Heart right ventricle (tissue), 16 donors: Measurements from ENCODE around the gene MT1B. TPM values are rescaled to one million over a fixed set of nuclear protein-coding genes. Genes with fewer than 3 reads are reported as not detected.

Experiments
- ATAC-seq, 8 donors: fragments of 200-7000 bp; cut with Tn5 transposase; one replicate each; pipeline ENCODE4 v1.9.1; 2020; ENCODE audit warnings: mild to moderate bottlenecking in 8 of 8, moderate library complexity in 8 of 8, moderate number of reproducible peaks in 1 of 8
- DNase-seq, 2 donors: peaks; one replicate each; pipeline ENCODE4 v3.0.0-alpha.2; 2020
- H3K27ac ChIP-seq, 10 donors: fragments of 200-600 bp; sonication (generic) in 2 of 10; one replicate each; pipeline versions ENCODE4 v1.5.0 to v1.8.0; 2020 to 2022; ENCODE audit warnings: mild to moderate bottlenecking in 3 of 10
- H3K27me3 ChIP-seq, 7 donors: fragments of 200-600 bp; one replicate each; pipeline ENCODE4 v1.8.0; 2021 to 2022; ENCODE audit warnings: mild to moderate bottlenecking in 2 of 7
- H3K36me3 ChIP-seq, 9 donors: fragments of 200-600 bp; sonication (generic) in 1 of 9; one replicate each; pipeline versions ENCODE4 v1.5.0 to v1.8.0; 2020 to 2022; ENCODE audit warnings: mild to moderate bottlenecking in 2 of 9
- H3K4me1 ChIP-seq, 9 donors: fragments of 200-600 bp; sonication (generic) in 1 of 9; one replicate each; pipeline versions ENCODE4 v1.5.0 to v1.8.0; 2020 to 2022; ENCODE audit warnings: mild to moderate bottlenecking in 4 of 9
- H3K4me3 ChIP-seq, 10 donors: fragments of 200-600 bp; sonication (generic) in 2 of 10; one replicate each; pipeline versions ENCODE4 v1.5.0 to v1.8.0; 2020 to 2022; ENCODE audit warnings: mild to moderate bottlenecking in 7 of 10, moderate library complexity in 2 of 10
- H3K9me3 ChIP-seq, 11 donors: fragments of 200-600 bp in 10 of 11; sonication (generic) in 2 of 11; one replicate each; pipeline versions ENCODE4 v1.5.0 to v1.8.0; 2013 to 2022; ENCODE audit warnings: mild to moderate bottlenecking in 2 of 11, control low read depth in 1 of 11, moderate library complexity in 1 of 11
- WGBS, 2 donors: extraction: QIAGEN DNeasy Blood & Tissue Kit; methylation state at CpG; one replicate each; pipeline ENCODE4 v1.1.7; 2013; ENCODE audit warnings: inconsistent platforms in 1 of 2; 5-methylcytosine and 5-hydroxymethylcytosine counted together
- intact Hi-C, 10 donors: fragments of 100-400 bp; cut with DNase I; formaldehyde crosslinking; loops; one replicate each; pipeline versions ENCODE4 v1.11.1 to v1.14.2; 2022
- polyA plus RNA-seq, 2 donors: library from polyadenylated mRNA; stranded (reverse); fragments of 200-250 nt; gene quantifications; one replicate each; pipeline ENCODE4 v1.2.3, GENCODE V29; 2013
- total RNA-seq, 10 donors: library from RNA; stranded (reverse); fragmentation: NEBNext Ultra II Directional in 3 of 10; extraction: Animal tissue kit (Norgen Biotek cat#: 25700) in 3 of 10; gene quantifications; one replicate each; pipeline versions ENCODE4 v1.2.1 to v1.2.4, GENCODE V29; 2021 to 2023
- TF ChIP-seq, protein P1 (sequence below), 9 donors: fragments of 200-600 bp; sonication (generic) in 2 of 9; IDR thresholded peaks; one replicate each; pipeline versions ENCODE4 v1.5.0 to v1.8.0; 2021 to 2022; ENCODE audit warnings: antibody characterized with exemption in 9 of 9, mild to moderate bottlenecking in 5 of 9, moderate library complexity in 1 of 9
- donor health status: Arrhythmogenic right ventricular cardiomyopathy.
- donor health status: ischemic (EF 13 %, LVEDD 7.1; RV severe dilation, severe dysfunction).
- donor health status: healthy with polysubstance abuse.
- donor health status: DM: no; HTN: yes; CAD: no.
- donor health status: DM: no; HTN: no; CAD: no.
- donor health status: ischemic (EF 25% LVEDD 6.9; RV normal size, moderate dysfunction).
- donor health status: ischemic (EF 25% LVEDD 5.7; RV mildly dilated, moderate dysfunction).
- donor health status: healthy.
- donor health status: DM: yes; HTN: yes; CAD: no.
- donor health status: Ischemic cardiomyopathy.
- donor health status: ischemic (EF 35%, LVEDD 5.7; RV mildly dilated, moderate dysfunction).
- donor health status: nonischemic (EF 11% LVEDD 7.7; RV severe dilation, severe dysfunction).
- donor health status: DM: yes; HTN: yes; CAD: no.
- donor health status: PGD.
- donor health status: ischemic (EF 29% LVEDD 5.4; RV normal size, mild dysfunction).
- donor health status: nonischemic (EF 23%, LVEDD 6.1; RV moderate dilation, normal function).

The MT1B gene
- total and polyA plus RNA-seq, 12 donors: not detected

- H3K27me3 ChIP-seq: peaks cover 3 to 92% (median 31%) of the 10 kb centered on the region in 7 donors
- H3K27ac ChIP-seq: no peak overlapping the region
- peak overlapping the region in 5 of 10 donors; percentile 5 to 30 (median 14) for H3K4me3 ChIP-seq
- DNase-seq (no peak), ATAC-seq (no peak)
- H3K9me3 ChIP-seq: no peaks in the 10 kb centered on the region
- H3K36me3 ChIP-seq: no peaks in the 10 kb centered on the region
- intact Hi-C loops: no loop called here
- TF ChIP-seq, protein P1, sequence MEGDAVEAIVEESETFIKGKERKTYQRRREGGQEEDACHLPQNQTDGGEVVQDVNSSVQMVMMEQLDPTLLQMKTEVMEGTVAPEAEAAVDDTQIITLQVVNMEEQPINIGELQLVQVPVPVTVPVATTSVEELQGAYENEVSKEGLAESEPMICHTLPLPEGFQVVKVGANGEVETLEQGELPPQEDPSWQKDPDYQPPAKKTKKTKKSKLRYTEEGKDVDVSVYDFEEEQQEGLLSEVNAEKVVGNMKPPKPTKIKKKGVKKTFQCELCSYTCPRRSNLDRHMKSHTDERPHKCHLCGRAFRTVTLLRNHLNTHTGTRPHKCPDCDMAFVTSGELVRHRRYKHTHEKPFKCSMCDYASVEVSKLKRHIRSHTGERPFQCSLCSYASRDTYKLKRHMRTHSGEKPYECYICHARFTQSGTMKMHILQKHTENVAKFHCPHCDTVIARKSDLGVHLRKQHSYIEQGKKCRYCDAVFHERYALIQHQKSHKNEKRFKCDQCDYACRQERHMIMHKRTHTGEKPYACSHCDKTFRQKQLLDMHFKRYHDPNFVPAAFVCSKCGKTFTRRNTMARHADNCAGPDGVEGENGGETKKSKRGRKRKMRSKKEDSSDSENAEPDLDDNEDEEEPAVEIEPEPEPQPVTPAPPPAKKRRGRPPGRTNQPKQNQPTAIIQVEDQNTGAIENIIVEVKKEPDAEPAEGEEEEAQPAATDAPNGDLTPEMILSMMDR (IDR thresholded peaks at IDR 0.05): no peak
- peaks cover 0 to 36% (median 29%) of the 10 kb centered on the region in 9 donors for H3K4me1 ChIP-seq
- WGBS, 2 donors: 16 to 29% methylated on average over 47 of the region's 47 CpGs
Measured at GRCh38 chr16:56634715-56635440, 16.8 kb upstream of the MT1B start.

GRCh38 chr16:56635441-56635967 lies 16.2 kb upstream of the MT1B start:
- WGBS, 2 donors: 10 to 22% methylated on average over 32 to 40 of the region's 40 CpGs
- peaks cover 0 to 36% (median 29%) of the 10 kb centered on the region in 9 donors for H3K4me1 ChIP-seq
- H3K27ac ChIP-seq: no peak overlapping the region
- TF ChIP-seq, protein P1 (IDR thresholded peaks at IDR 0.05): no peak
- H3K36me3 ChIP-seq: no peaks in the 10 kb centered on the region
- ATAC-seq (no peak), DNase-seq (no peak)
- H3K9me3 ChIP-seq: no peaks in the 10 kb centered on the region
- intact Hi-C loops: no loop called here
- peak overlapping the region in 5 of 10 donors; percentile 5 to 30 (median 14) for H3K4me3 ChIP-seq
- H3K27me3 ChIP-seq: peaks cover 3 to 98% (median 31%) of the 10 kb centered on the region in 7 donors

- H3K36me3 ChIP-seq: no peaks in the 10 kb centered on the region
- no peak overlapping the region for H3K27ac ChIP-seq
- H3K4me3 ChIP-seq: no peak overlapping the region
- 49 to 64% methylated on average over 9 of the region's 9 CpGs for WGBS, 2 donors
- ATAC-seq: no peak
- DNase-seq: no peak
- peaks cover 3 to 100% (median 31%) of the 10 kb centered on the region in 7 donors for H3K27me3 ChIP-seq
- TF ChIP-seq, protein P1 (IDR thresholded peaks at IDR 0.05): no peak
- no peaks in the 10 kb centered on the region for H3K9me3 ChIP-seq
- H3K4me1 ChIP-seq: peaks cover 0 to 32% (median 29%) of the 10 kb centered on the region in 9 donors
- intact Hi-C loops: no loop called here
Measured at GRCh38 chr16:56636616-56637413, 14.9 kb upstream of the MT1B start.
